ENCODE measurements around the gene OSTN.

The OSTN gene

DNA sequence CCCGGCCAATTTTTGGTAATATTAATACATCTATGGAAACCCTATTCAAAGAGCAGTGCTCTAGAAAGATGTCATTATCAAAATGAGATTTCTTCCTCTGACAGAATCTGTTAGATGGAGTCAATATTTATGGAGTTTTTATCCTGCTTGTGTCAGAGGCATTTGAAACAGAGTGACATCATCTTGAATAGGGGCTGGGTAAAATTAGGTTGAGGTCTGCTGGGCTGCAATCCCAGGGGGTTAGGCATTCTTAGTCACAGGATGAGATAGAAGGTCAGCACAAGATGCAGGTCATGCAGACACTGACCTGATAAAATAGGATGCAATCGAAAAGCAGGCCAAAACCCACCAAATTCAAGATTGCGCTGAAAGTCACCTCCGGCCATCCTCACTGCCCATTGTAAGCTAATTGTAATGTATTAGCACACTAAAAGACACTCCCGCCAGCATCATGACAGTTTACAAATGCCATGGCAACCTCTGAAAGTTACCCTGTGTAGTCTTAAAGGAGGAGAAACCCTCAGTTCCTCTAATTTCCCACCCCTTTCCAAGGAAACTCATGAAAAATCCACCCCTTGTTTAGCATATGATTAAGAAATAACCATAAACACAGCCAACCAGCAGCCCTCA, 102.9 kb downstream of the OSTN start:
- H2BK120ac ChIP-seq (ENCODE audit: low read depth, low read length) = no peak overlapping the region
- H2AK5ac ChIP-seq (ENCODE audit: low read length, severe bottlenecking) = no peak overlapping the region
- H3K23ac ChIP-seq (ENCODE audit: low read length in 2 of 2) = no peak overlapping the region
- no peak overlapping the region for H4K91ac ChIP-seq (ENCODE audit: low read length)
- H3K4me2 ChIP-seq (ENCODE audit: low read length, poor library complexity, severe bottlenecking) = no peak overlapping the region
- H3K27me3 ChIP-seq (ENCODE audit: control insufficient read depth in 1 of 2, insufficient read depth in 1 of 2, low read length in 2 of 2) = no peaks in the 10 kb centered on the region
- no peak overlapping the region for H3K14ac ChIP-seq (ENCODE audit: low read length in 2 of 2)
- H3K4me1 ChIP-seq (ENCODE audit: control insufficient read depth, insufficient read depth, low read depth, low read length) = no peaks in the 10 kb centered on the region
- no peak overlapping the region for H4K8ac ChIP-seq (ENCODE audit: low read length)
- no peaks in the 10 kb centered on the region for H3K79me1 ChIP-seq (replicated peaks; ENCODE audit: low read length, poor library complexity, severe bottlenecking)
- no peak overlapping the region for H2AFZ ChIP-seq (ENCODE audit: low read depth, low read length)
- H3K36me3 ChIP-seq (ENCODE audit: control insufficient read depth in 1 of 2, insufficient read depth in 2 of 2, low read depth in 1 of 2, low read length in 2 of 2) = no peaks in the 10 kb centered on the region
- no peaks in the 10 kb centered on the region for H3K9me3 ChIP-seq (ENCODE audit: control insufficient read depth, low read length)
- no peak overlapping the region for H3K9ac ChIP-seq (ENCODE audit: low read length)
- no peak overlapping the region for H2BK15ac ChIP-seq (ENCODE audit: low read depth, poor library complexity, severe bottlenecking)
- H3K4me3 ChIP-seq (ENCODE audit: insufficient read depth in 1 of 2, low read depth in 1 of 2, low read length in 2 of 2) = no peak overlapping the region
- WGBS = 96% methylated on average over 4 of the region's 5 CpGs
- H3K27ac ChIP-seq (ENCODE audit: low read length, poor library complexity, severe bottlenecking) = no peak overlapping the region
- DNase-seq = no peak
- no peak overlapping the region for H3K18ac ChIP-seq (ENCODE audit: low read depth in 1 of 2, low read length in 2 of 2)
- H2BK12ac ChIP-seq (ENCODE audit: low read length in 2 of 2) = no peak overlapping the region
- no peak overlapping the region for H2BK5ac ChIP-seq (ENCODE audit: low read depth, low read length, poor library complexity, severe bottlenecking)
- H3K4ac ChIP-seq (ENCODE audit: low read depth in 1 of 2, low read length in 2 of 2) = no peak overlapping the region

DNA sequence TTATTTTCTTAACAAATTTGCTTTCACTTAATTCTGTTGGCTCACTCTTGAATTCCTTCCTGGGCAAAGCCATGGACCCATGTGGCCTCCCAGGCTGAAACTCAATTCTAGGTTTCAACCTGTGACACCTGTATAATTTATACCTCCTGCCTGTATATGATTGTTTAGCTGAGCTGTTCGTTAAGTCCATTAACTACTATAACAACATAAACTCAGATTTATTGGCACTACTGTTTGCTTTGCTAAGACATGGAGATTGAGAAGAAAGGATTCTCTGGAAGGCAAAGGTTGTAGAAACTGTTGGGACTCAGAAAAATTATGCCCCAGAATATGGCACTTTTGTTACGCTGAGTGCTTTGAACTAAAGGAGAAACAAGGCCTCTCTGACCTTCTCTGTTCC, 103.4 kb downstream of the OSTN start:
- Histone ChIP-seq H3K4me3 (ENCODE audit: insufficient read depth in 1 of 2, low read depth in 1 of 2, low read length in 2 of 2) (no peak overlapping the region), H2BK12ac (ENCODE audit: low read length in 2 of 2) (no peak overlapping the region), H2BK120ac (ENCODE audit: low read depth, low read length) (no peak overlapping the region), H3K18ac (ENCODE audit: low read depth in 1 of 2, low read length in 2 of 2) (no peak overlapping the region), H3K4ac (ENCODE audit: low read depth in 1 of 2, low read length in 2 of 2) (no peak overlapping the region), H3K9ac (ENCODE audit: low read length) (no peak overlapping the region), H2AK5ac (ENCODE audit: low read length, severe bottlenecking) (no peak overlapping the region), H2BK15ac (ENCODE audit: low read depth, poor library complexity, severe bottlenecking) (no peak overlapping the region), H4K8ac (ENCODE audit: low read length) (no peak overlapping the region), H3K14ac (ENCODE audit: low read length in 2 of 2) (no peak overlapping the region), H3K4me2 (ENCODE audit: low read length, poor library complexity, severe bottlenecking) (no peak overlapping the region), H3K9me3 (ENCODE audit: control insufficient read depth, low read length) (no peaks in the 10 kb centered on the region), H3K27me3 (ENCODE audit: control insufficient read depth in 1 of 2, insufficient read depth in 1 of 2, low read length in 2 of 2) (no peaks in the 10 kb centered on the region), H3K23ac (ENCODE audit: low read length in 2 of 2) (no peak overlapping the region), H2BK5ac (ENCODE audit: low read depth, low read length, poor library complexity, severe bottlenecking) (no peak overlapping the region), H3K27ac (ENCODE audit: low read length, poor library complexity, severe bottlenecking) (no peak overlapping the region), H2AFZ (ENCODE audit: low read depth, low read length) (no peak overlapping the region), H3K4me1 (ENCODE audit: control insufficient read depth, insufficient read depth, low read depth, low read length) (no peaks in the 10 kb centered on the region), H3K36me3 (ENCODE audit: control insufficient read depth in 1 of 2, insufficient read depth in 2 of 2, low read depth in 1 of 2, low read length in 2 of 2) (no peaks in the 10 kb centered on the region), H3K79me1 (replicated peaks; ENCODE audit: low read length, poor library complexity, severe bottlenecking) (no peaks in the 10 kb centered on the region), H4K91ac (ENCODE audit: low read length) (no peak overlapping the region)
- 100% methylated on average over 1 of the region's 2 CpGs for WGBS
- no peak for DNase-seq

DNA sequence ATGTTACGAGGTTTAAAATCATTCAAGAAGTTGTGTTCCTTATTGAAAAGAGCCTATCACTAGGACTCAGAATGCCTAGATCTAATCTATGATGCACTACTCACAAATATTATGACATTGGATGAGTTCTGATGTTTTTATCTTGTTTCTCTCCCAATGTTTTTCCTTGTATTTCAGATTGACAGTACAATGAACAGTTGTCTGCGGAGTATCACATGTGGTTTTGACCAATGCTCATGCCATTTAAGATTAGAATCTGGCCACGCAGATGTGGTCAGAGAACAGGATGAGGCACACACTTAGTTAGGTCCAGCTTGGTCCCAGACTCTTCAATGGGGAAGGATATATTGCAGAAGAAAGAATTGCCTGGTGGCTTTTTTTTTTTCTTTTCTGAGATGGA, 104.6 kb downstream of the OSTN start:
- no peaks in the 10 kb centered on the region for H3K36me3 ChIP-seq (ENCODE audit: control insufficient read depth in 1 of 2, insufficient read depth in 2 of 2, low read depth in 1 of 2, low read length in 2 of 2)
- H3K9me3 ChIP-seq (ENCODE audit: control insufficient read depth, low read length) = no peaks in the 10 kb centered on the region
- no peak overlapping the region for H2AK5ac ChIP-seq (ENCODE audit: low read length, severe bottlenecking)
- H3K14ac ChIP-seq (ENCODE audit: low read length in 2 of 2) = no peak overlapping the region
- no peaks in the 10 kb centered on the region for H3K4me1 ChIP-seq (ENCODE audit: control insufficient read depth, insufficient read depth, low read depth, low read length)
- H3K9ac ChIP-seq (ENCODE audit: low read length) = no peak overlapping the region
- H3K27me3 ChIP-seq (ENCODE audit: control insufficient read depth in 1 of 2, insufficient read depth in 1 of 2, low read length in 2 of 2) = no peaks in the 10 kb centered on the region
- no peak overlapping the region for H3K23ac ChIP-seq (ENCODE audit: low read length in 2 of 2)
- no peak overlapping the region for H2BK15ac ChIP-seq (ENCODE audit: low read depth, poor library complexity, severe bottlenecking)
- H4K8ac ChIP-seq (ENCODE audit: low read length) = no peak overlapping the region
- H2BK5ac ChIP-seq (ENCODE audit: low read depth, low read length, poor library complexity, severe bottlenecking) = no peak overlapping the region
- no peak overlapping the region for H3K27ac ChIP-seq (ENCODE audit: low read length, poor library complexity, severe bottlenecking)
- H3K4ac ChIP-seq (ENCODE audit: low read depth in 1 of 2, low read length in 2 of 2) = no peak overlapping the region
- H3K79me1 ChIP-seq (replicated peaks; ENCODE audit: low read length, poor library complexity, severe bottlenecking) = no peaks in the 10 kb centered on the region
- H3K18ac ChIP-seq (ENCODE audit: low read depth in 1 of 2, low read length in 2 of 2) = no peak overlapping the region
- DNase-seq = peak; percentile 66
- no peak overlapping the region for H2AFZ ChIP-seq (ENCODE audit: low read depth, low read length)
- no peak overlapping the region for H4K91ac ChIP-seq (ENCODE audit: low read length)
- no peak overlapping the region for H2BK120ac ChIP-seq (ENCODE audit: low read depth, low read length)
- no peak overlapping the region for H2BK12ac ChIP-seq (ENCODE audit: low read length in 2 of 2)
- no peak overlapping the region for H3K4me3 ChIP-seq (ENCODE audit: insufficient read depth in 1 of 2, low read depth in 1 of 2, low read length in 2 of 2)
- H3K4me2 ChIP-seq (ENCODE audit: low read length, poor library complexity, severe bottlenecking) = no peak overlapping the region
- 74% methylated on average over 2 of the region's 3 CpGs for WGBS

DNA sequence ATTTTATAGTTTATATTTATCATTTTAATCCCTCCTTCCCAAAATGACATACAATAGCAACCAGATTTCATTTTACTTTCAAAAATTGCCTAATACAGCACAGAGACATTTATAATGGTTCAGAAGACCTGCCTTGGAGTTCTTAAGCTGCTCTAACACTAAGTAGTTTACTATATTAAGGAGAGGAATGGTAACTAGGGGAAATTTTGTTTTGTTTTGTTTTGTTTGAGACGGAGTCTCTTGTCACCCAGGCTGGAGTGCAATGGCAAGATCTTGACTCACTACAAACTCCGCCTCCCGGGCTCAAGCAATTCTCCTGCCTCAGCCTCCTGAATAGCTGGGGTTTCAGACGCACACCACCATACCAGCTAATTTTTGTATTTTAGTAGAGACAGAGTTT, 107.4 kb downstream of the OSTN start:
- H3K18ac ChIP-seq (ENCODE audit: low read depth in 1 of 2, low read length in 2 of 2) = no peak overlapping the region
- no peak overlapping the region for H2AK5ac ChIP-seq (ENCODE audit: low read length, severe bottlenecking)
- H3K4ac ChIP-seq (ENCODE audit: low read depth in 1 of 2, low read length in 2 of 2) = no peak overlapping the region
- H3K79me1 ChIP-seq (replicated peaks; ENCODE audit: low read length, poor library complexity, severe bottlenecking) = no peaks in the 10 kb centered on the region
- no peak overlapping the region for H3K4me2 ChIP-seq (ENCODE audit: low read length, poor library complexity, severe bottlenecking)
- no peak overlapping the region for H3K4me3 ChIP-seq (ENCODE audit: insufficient read depth in 1 of 2, low read depth in 1 of 2, low read length in 2 of 2)
- WGBS = 100% methylated on average over 2 of the region's 4 CpGs
- no peak overlapping the region for H2BK15ac ChIP-seq (ENCODE audit: low read depth, poor library complexity, severe bottlenecking)
- H2AFZ ChIP-seq (ENCODE audit: low read depth, low read length) = no peak overlapping the region
- no peak overlapping the region for H3K9ac ChIP-seq (ENCODE audit: low read length)
- no peaks in the 10 kb centered on the region for H3K4me1 ChIP-seq (ENCODE audit: control insufficient read depth, insufficient read depth, low read depth, low read length)
- no peak overlapping the region for H2BK120ac ChIP-seq (ENCODE audit: low read depth, low read length)
- H3K36me3 ChIP-seq (ENCODE audit: control insufficient read depth in 1 of 2, insufficient read depth in 2 of 2, low read depth in 1 of 2, low read length in 2 of 2) = no peaks in the 10 kb centered on the region
- H2BK5ac ChIP-seq (ENCODE audit: low read depth, low read length, poor library complexity, severe bottlenecking) = no peak overlapping the region
- H3K27ac ChIP-seq (ENCODE audit: low read length, poor library complexity, severe bottlenecking) = no peak overlapping the region
- no peak overlapping the region for H2BK12ac ChIP-seq (ENCODE audit: low read length in 2 of 2)
- DNase-seq = peak; percentile 53
- no peak overlapping the region for H3K23ac ChIP-seq (ENCODE audit: low read length in 2 of 2)
- H3K27me3 ChIP-seq (ENCODE audit: control insufficient read depth in 1 of 2, insufficient read depth in 1 of 2, low read length in 2 of 2) = no peaks in the 10 kb centered on the region
- H3K9me3 ChIP-seq (ENCODE audit: control insufficient read depth, low read length) = no peaks in the 10 kb centered on the region
- H4K91ac ChIP-seq (ENCODE audit: low read length) = no peak overlapping the region
- H3K14ac ChIP-seq (ENCODE audit: low read length in 2 of 2) = no peak overlapping the region
- H4K8ac ChIP-seq (ENCODE audit: low read length) = no peak overlapping the region
